CD1c-positive myeloid dendritic cell (primary cell): ENCODE results near the gene CGB2.

ENCODE experiments used
- DNase-seq: peaks from one replicate; pipeline ENCODE4 v3.0.0-alpha.2; 2016; ENCODE audit errors: extremely low spot score

The CGB2 gene

DNA sequence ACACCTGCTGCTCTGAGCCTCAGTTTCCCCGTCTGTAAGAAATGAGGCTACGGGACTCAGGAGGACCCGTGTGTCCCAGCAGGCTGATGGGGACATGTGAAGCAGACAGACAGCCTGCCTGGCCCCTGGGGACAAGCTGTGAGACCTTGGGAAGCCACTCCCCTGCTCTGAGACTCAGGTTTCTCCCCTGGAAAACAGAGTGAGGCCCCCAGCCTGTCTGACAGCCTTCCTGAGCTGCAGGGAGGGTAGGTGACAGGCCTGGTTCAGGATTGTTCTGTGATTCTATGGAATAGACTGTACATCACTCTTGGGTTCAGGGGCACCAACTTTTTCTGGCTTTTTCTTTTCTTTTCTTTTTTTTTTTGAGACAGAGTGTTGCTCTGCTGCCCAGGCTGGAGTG lies 35.9 kb downstream of the CGB2 start:
- DNase-seq, result no peak

DNA sequence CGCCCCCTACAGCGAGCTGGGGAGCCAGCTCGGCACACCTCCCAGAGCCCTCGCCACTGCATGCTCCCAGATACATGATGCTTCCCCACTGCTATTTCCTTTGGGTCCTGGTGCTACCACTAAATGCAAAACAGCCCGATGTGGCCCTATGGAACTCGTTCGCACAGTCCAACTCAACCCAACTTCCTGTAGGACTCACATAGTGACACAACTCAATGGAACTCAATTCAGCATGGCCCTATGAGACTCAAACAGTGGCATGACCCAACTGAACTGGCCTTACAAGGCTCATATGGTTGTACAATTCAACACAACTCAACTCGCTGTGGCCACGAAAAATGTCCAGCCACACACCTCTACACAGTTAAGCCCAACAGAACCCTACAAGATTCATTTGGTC lies 37.3 kb downstream of the CGB2 start:
- no peak for DNase-seq

DNA sequence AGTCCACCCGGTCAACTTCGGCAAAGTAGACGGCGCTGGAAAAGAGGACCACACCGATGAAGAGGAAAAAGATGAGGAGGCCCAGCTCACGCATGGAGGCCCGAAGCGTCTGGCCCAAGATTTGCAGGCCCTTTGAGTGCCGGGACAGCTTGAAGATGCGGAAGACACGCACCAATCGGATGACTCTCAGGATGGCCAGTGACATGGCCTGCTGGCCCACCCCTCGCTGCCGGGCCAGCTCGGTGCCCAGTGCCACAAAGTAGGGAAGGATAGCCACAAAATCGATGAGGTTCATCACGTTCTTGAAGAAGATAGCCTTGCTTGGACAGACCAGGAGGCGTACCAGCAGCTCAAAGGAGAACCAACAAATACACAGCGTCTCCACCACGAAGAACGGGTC lies 38.7 kb downstream of the CGB2 start:
- DNase-seq, result no peak

DNA sequence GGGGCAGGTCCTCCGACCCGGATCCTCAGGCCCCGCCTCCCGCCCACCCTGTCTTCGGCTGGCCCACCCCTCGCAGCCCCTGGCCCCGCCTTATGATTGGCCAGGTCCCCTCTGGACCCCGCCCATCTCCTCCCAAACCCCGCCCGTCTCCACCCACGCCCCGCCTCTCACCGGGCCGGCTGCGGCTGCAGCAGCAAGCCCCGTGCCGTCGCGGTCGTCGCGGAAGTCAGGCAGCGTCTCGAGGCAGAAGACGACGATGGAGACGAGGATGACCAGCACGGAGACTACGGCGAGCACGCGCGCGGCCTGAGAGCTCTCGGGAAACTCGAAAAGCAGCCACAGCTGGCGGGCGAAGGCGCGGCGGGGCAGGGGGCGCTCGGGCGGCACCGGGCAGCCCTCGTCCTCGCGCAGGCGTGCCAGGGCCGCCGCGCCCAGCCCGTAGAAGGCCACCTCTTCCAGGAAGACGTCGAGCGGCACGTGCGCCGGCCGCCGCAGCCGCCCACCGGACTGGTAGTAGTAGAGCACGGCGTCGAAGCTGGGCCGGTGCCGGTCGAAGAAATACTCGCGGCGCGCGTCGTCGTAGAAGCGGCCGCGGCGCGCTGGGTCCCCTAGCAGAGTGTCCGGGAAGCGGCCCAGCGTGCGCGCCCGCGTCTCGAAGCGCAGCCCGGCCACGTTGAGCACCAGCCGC lies 40.3 kb downstream of the CGB2 start:
- peak; percentile 19 for DNase-seq

DNA sequence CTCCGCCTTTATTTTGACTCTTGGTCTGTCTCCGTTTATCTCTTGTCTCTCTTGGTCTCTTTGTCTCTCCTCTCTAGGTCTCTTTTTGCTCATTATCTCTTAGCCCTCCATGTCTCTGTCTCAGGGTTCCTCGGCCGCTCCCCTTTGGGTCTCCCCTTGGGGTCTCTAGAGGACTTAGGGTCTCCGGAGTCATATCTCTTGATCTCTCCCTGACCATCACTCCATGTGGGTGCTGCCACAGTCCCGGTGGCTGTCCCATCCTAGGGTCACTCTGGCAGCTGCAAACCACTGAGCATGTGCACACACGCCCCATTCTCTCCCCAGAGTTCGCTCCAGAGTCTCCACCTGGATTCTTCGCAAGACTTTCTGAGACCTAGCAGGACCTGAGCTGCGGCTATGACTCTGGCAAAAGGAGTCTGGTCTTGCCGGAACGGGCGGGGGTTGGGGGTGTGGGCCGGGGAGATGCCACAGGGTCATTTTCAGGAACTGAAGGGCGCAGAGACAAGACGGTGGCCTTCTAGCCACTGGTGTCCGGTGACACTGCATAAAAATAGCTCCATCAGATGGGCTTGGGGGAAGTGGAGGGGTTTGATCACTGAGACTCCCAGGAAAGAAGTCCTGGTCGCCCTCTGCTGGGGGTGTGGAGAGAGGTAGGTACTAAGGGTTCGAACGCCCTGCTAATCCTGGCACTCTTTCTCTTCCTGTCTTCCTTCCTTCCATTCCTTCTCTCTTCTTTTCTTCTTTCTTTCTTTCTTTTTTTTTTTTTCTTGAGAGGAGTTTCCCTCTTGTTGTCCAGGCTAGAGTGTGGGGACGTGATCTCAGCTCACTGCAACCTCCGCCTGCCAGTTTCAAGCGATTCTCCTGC lies 42.1 kb downstream of the CGB2 start:
- peak; percentile 42 for DNase-seq

DNA sequence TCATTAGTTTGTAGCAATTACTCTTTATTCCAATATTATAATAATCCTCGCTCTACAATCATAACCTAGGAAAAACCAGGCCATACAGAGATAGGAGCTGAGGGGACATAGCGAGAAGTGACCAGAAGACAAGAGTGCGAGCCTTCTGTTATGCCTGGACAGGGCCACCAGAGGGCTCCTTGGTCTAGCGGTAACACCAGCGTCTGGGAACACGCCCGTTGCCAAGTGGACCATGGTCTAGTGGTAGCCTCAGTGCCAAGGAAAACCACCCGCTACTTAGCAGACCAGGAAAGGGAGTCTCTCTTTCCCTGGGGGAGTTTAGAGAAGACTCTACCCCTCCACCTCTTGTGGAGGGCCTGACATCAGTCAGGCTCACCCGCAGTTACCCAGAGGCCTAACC lies 43.2 kb downstream of the CGB2 start:
- DNase-seq, result peak; percentile 15

DNA sequence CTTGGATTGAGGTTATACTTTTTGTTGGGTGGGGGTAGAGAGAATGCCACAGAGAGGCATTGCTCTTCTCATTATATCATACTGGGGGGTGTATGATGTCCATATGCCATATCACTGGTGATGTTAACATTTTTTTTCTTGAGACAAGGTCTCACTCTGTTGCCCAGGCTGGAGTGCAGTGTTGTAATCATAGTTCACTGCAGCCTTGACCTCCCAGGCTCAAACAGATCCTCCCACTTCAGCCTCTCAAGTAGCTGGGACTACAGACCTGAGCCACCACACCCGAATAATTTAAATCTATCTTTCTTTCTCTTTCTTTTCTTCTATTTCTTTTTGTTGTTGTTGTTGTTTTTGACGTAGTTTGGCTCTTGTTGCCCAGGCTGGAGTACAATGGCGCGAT lies 48.7 kb downstream of the CGB2 start:
- DNase-seq, result no peak

DNA sequence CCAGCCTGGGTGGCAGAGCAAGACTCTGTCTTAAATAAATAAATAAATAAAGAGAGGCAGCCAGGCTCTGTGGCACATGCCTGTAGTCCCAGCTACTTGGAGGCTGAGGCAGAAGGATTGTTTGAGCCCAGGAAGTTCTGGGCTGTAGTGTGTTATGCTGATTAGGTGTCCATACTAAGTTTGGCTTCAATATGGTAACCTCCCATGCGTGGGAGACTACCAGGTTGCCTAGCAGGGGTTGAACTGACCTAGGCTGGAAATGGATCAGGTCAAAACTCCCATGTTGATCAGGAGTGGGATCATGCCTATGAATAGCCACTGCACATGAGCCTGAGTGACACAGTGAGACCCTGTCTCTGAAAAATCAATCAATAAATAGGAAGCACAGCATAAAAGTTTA lies 49.6 kb downstream of the CGB2 start:
- no peak for DNase-seq
